TTC549 (cell line): Measurements from ENCODE around the gene GGTLC2.
"Not testable (repeated sequence)": the region's sequence is repeated elsewhere in the genome, so short reads cannot be mapped to it uniquely, and the experiment has no call there.

Experiments
- FAIRE-seq: peaks from 2 replicates; lab custom pipeline; 2012; peaks lifted over from hg19 to GRCh38; lab: Jason Lieb, UNC

Gene GGTLC2

GRCh38 chr22:22669093-22669492 is 24.7 kb downstream of the GGTLC2 start:
- FAIRE-seq = no peak

GRCh38 chr22:22670076-22670795 is 25.8 kb downstream of the GGTLC2 start:
- FAIRE-seq = no peak

- FAIRE-seq = no peak
Measured at GRCh38 chr22:22671506-22671905, 27.1 kb downstream of the GGTLC2 start.

GRCh38 chr22:22673099-22673498 is 28.7 kb downstream of the GGTLC2 start:
- FAIRE-seq = no peak

- no peak for FAIRE-seq
Measured at GRCh38 chr22:22673628-22674027, 29.2 kb downstream of the GGTLC2 start.

- FAIRE-seq = no peak
Measured at GRCh38 chr22:22674467-22674866, 30.1 kb downstream of the GGTLC2 start.

GRCh38 chr22:22678970-22679369 is 34.6 kb downstream of the GGTLC2 start:
- FAIRE-seq = no peak

GRCh38 chr22:22680396-22680795 is 36.0 kb downstream of the GGTLC2 start:
- no peak for FAIRE-seq

- no peak for FAIRE-seq
Measured at GRCh38 chr22:22681221-22681739, 36.9 kb downstream of the GGTLC2 start.

- FAIRE-seq = no peak
Measured at GRCh38 chr22:22682196-22682595, 37.8 kb downstream of the GGTLC2 start.

GRCh38 chr22:22682807-22683667 is 38.6 kb downstream of the GGTLC2 start:
- FAIRE-seq = no peak

- no peak for FAIRE-seq
Measured at GRCh38 chr22:22683668-22684361, 39.4 kb downstream of the GGTLC2 start.

- FAIRE-seq = no peak
Measured at GRCh38 chr22:22684580-22685561, 40.5 kb downstream of the GGTLC2 start.

- no peak for FAIRE-seq
Measured at GRCh38 chr22:22685586-22685985, 41.2 kb downstream of the GGTLC2 start.

GRCh38 chr22:22686202-22687115 is 42.0 kb downstream of the GGTLC2 start:
- not testable (repeated sequence) for FAIRE-seq

- no peak for FAIRE-seq
Measured at GRCh38 chr22:22687638-22688500, 43.5 kb downstream of the GGTLC2 start.

GRCh38 chr22:22689621-22690345 is 45.4 kb downstream of the GGTLC2 start:
- FAIRE-seq = no peak

GRCh38 chr22:22691055-22691454 is 46.6 kb downstream of the GGTLC2 start:
- FAIRE-seq = no peak
